Suppressor macrophage treated with lipopolysaccharide for 1 hour (primary cell): ENCODE measurements around the gene CRAT.

Experiments
- DNase-seq, 3 donors: peaks; one replicate each; pipeline ENCODE4 v3.0.0-alpha.2; 2020 to 2022

CRAT gene

GRCh38 chr9:129110740-129111527 lies at the start of gene CRAT, which contains the start of gene PTPA:
TSS of gene CRAT (minus strand) at chr9:129110793. CDS start at chr9:129110509, 284 bp downstream.
TSS of gene PTPA (plus strand) at chr9:129111415. CDS start at chr9:129111601, 186 bp downstream.
- DNase-seq: peak; percentile 96 to 99 (median 99)

DNA sequence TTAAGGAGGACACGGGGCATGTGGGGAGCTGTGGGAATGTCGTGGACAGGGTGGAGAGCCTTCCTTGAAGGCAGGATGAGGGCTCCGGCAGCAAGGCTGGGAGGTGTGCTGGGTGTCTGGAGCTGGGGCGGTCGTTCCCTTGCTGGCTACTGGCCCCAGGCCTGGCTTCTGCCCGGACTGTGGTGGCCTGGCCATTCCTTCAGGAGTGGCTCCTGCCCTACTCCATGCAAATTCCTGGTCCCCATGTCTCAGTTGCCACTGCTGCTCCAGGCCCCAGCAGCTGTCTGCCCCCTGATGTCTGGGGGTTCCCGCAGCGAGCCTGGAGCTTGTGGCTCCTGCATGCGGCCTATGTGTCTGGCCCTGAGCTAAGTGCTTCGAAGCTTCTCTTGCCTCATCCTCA lies 45.6 kb upstream of the CRAT start:
- DNase-seq: no peak

DNA sequence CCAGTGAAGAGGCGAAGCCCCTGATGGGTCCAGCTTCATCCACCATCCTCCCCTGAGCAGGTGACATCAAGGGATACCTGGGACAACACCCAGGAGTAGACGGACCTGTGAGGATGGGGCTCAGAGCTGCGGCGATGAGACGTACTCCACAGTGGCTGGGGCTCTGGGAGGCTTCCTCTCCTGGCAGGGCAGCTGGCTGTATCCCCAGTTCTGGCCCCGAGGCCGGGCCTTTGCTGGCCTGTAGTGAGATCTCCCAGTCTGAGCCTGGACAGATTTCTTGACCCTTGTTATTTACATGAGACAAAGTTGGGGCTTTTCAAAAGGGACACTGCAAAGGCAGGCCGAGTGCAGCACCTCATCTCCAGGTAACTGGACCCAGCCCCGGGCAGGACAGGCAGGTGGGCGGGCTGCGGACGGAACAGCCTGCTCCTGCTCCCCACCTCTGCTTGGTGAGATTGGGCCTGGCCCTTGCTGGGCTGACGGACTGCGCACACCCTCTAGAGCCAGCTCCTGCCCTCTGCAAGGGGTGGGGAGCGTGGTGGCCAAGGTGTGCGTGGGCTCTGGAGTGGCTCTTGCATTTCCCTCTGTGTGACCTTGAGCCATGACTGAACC lies 44.4 kb upstream of the CRAT start:
- DNase-seq: no peak

DNA sequence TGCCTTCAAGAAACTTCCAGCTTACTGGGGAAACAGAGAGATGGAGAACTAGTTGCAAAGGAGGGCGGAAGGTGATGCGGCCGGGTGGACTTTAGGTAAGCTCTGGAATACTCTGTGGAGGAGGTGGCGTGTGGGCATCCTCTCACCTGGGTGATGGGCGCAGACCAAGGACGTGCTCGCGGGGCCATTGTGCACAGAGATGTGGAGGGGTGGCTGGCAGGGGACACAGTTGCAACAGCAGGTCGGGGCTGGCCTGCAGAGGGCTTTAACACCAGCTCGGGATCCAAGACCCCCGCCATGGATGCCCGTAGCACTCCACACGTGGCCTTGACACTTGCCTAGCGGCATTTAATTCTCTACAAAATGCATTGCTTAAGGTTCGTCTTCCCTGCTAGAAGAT lies 40.9 kb upstream of the CRAT start:
- no peak for DNase-seq

DNA sequence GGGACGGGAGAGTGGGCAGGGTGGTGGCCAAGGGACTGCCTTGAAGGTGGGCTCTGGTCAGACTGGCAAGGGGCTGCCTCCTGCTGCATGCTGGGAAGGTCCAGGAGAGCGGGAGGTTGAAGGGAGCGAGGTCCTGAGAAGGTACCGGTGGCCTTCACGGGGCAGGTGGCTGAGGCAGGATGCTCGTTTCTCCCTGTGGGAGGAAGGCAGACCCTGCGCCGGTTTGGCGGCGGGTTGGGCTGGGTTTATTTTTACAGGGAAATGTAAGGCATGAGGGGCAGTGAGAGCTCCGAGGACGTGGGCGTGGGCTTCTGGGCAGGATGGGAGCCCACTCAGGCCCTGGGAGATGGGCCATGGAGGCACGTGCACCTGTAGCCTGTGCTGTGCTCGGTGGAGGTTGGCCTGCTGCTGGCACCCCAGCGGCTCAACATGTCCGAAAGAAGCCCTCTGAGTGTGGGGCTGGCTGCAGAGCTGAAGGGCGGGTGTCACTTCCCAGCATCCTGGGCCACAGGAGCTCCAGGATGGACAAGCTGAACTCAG lies 40.1 kb upstream of the CRAT start:
- DNase-seq: no peak

DNA sequence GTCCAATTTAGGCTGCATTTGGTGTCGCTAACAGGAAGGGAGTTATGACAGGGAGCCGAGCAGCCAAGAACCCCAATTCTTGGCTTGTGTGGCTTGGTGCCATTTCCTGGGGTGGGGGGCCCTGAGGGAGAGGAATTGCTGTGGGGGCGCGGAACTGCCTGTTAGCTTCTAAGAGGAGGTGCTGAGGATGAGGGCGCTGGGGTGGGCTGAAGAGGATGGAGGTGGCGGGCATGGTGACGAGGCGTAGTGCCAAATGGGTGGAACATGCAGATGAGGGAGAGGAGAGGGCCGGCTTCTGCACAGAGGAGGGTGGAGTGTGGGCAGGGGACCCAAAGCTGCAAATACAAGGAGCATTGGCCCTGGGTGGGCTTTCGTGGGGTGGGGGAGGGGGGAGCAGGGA lies 39.5 kb upstream of the CRAT start:
- no peak for DNase-seq

- DNase-seq: no peak
Observed at GRCh38 chr9:129149442-129149841, 38.8 kb upstream of the CRAT start.

DNA sequence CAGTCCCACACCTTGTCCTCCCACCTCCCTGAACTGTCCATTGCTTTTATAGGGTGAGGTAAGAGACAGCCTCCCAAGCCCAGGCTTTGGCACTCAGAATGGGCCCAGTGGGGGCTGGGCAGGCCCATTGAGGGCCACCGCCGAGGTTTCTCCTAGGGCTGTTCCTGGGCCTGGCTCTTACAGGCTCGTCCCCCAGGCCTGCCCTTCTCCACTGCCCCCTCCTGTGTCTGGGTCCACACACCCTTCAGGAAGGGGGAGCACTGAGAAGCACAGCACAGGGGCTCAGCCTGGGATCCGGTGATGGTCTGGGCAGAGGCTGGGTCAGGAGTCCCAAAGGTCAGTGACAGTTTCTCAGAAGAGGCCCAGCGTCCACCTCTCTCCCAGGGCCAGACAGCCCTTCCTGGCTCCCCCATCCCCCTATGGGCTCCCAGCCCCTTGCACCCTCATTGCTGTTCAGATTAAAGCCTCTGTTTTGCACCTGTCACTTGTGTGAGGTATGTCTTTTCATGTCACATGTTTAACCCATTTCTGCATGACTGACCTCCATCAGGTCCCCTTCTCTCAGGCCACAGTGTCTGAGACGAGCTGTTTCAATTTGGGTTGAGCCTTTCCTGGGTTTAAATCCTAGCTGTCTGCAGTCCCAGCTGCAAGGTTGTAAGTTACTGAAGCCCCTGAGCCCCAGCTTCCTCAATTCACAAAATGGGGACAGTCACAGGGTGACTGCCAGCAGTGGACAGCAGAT lies 38.0 kb upstream of the CRAT start:
- DNase-seq: no peak

DNA sequence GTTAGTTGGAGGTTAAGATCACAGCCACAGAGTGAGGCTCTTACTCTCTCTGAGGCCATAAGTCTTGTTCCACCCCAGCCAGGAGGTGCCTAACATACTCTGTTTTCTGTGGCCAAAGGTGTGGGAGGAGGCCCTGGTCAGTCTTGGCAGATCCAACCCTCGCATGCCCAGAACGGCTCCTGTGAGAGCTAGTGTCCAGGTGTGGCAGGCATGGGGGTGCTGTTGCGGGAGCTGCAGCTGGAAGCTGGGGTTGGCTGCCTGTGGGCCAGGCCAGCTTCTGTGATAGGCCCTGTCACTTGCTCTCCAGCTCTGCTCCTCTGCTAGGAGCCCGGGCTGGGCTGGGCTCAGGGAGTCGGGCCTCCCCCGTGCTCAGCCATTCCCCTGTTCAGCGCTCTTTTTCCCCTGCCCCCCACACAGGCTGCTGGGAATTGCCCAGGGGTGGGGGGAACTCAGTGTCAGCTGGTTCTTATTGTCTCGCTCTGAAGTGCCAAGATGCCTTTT lies 35.9 kb upstream of the CRAT start:
- DNase-seq: no peak

GRCh38 chr9:129145841-129146292 lies 35.3 kb upstream of the CRAT start:
- no peak for DNase-seq

- DNase-seq: no peak
Observed at GRCh38 chr9:129145316-129145715, 34.7 kb upstream of the CRAT start.

GRCh38 chr9:129143031-129143927 lies 32.7 kb upstream of the CRAT start:
- DNase-seq: peak; percentile 79 to 90 (median 83)

DNA sequence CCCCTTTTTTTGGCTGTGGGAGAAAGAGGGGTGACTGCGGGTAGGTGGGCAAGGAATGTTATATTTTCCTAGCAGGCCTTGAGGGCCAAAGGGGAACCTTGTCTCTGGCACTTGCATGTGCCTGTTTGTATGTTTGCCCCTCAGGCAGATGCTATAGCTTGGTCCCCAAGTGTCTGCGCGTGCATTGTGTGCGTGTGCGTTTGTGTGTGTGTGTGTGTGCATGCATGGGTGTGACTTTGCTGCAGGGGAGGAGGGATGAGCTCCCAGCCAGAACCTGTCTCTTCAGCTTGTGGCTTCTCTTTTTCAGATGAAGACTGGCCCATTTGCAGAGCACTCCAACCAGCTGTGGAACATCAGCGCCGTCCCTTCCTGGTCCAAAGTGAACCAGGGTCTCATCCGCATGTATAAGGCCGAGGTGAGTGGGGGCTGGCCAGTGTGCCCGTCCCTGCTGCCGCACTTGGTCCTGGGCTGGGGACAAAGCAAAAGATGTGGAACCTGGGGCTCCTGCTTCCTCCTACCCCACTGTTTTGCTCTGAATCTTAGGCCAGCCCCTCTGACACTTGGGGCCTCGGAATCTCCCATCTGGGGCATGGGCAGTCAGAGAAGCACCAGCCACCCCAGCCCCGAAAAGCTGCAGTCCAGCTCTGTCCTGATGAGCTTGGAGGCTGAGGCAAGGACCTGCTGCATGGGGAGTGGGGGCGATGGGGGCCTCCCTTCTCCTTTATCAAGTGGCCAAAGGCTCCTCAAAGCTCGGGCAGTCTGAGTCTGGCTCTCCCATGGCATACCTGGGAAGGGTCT lies 31.7 kb upstream of the CRAT start:
- no peak for DNase-seq

DNA sequence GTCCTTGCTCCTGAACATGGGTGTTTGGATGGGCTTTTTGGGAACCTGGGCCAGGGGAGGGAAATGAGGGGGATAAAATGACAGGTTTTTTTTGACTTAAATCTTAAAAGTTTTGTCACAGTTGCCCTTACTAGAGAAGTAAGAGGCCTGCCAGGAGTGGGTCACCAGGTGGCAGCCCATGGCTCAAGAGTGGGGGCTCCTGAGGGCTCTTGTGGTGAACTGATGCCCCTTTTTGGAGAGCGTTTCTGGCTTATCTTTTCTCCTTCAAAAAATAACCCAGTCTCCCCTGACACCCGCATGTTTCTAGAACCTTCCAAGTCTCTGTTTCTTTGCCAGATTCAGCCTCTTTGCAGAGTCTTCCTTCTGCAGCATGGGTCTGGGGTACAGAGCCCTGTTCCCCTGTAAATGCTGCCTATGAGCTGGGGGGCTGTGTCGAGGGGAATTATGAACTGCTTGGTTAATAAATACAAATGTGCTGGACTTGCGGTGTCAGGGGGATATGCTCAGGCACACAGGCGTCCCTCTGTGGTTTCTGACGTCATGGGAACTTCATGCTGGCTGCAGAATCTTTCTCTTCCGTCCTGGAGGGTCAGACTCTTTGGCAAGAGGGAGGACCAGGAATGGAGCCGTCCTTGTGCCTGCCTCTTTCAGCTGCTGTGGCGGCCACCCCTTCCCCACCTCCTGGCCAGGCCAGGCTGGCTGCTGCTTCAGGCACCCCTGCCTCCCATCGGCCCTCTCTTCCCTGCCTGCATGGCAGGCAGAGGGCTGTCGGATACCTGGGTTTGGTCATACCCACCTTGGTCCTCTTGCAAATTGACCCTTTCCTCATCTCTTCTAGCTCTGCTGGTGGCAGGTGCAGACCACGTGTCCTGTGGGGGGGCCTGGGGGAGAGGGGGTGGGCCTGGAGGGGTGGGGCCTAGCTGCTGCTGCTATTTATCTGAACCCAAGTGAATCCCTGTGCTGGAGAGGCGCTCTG lies 30.8 kb upstream of the CRAT start:
- DNase-seq: peak; percentile 84 to 88 (median 87)

DNA sequence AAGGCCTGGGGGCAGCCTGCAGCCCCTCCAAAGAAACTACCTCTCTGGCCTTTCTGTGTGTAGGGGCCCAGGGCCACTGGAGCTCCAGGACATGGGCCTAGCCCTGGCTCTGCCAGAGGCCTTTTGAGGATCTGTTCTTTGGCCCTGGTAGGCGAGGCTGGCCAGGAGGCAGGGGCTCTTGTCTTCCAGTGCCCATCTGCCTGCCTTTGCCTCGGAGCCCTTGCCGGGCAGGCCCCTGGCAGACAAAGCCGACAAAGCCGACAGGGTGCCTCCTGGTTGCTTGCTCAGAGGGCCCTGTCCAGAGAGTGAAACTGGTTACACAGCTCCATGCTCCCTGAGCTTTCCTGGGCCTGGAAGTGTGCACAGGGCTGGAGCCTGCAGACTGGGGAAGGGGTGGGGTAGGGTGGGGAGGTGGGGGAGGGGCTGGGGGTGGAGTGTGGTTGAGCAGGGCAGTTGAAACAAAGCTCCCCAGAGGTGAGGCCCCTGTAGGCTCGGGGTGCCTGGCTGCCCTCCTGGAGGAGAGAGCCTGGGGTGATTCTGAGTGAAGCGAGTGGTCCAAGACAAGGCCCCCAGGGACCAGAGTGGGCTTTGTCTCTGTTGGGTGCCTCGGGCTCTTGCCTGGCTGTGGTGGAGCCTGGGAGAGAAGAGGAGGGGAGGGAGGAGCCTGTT lies 29.9 kb upstream of the CRAT start:
- peak; percentile 15 to 29 (median 27) for DNase-seq

- DNase-seq: peak; percentile 94 to 97 (median 95)
Observed at GRCh38 chr9:129139993-129140396, 29.4 kb upstream of the CRAT start.

- DNase-seq: peak; percentile 87 to 89 (median 88)
Observed at GRCh38 chr9:129139233-129139992, 28.8 kb upstream of the CRAT start.

DNA sequence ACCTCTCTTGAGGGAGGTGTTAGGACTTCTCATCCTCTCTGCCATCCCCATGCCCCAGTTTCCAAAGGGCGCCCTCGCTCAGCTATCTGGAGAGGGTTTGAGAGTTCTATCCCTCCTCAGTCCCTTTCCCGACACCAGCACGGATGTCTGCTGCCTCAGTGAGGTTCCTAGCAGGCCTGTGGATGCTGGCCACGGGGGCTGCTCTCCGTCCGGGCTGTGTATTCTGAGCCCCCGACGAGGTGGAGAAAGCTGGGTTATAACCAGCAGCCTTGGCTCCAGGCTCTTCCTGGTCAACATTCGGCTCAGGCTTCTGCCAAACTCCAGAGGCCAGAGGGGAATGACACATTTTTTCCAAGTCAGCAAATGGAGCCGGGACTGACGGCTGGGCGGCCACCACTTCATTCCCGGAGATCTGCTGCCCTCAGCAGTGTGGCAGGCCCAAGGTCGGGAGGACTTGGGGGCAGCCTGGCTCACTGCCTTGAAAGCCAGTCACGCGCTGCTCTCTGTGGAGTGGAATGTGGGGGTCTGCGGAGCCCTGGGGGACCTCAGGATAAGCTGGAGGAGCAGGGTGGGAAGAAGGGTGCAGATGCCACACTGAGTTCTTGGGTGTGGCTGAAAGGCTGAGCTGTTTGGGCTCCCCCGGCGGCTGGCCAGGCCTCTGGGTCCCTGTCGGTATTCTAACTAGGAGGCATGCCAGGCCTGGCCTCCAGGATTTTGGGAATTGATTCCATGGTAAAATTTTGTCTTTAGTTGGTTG lies 28.1 kb upstream of the CRAT start:
- no peak for DNase-seq
